ENCODE results near the gene STEAP3. TPM values are rescaled to one million over a fixed set of nuclear protein-coding genes. Genes with fewer than 3 reads are reported as not detected.

STEAP3 gene
- total RNA-seq, 1 experiment from 2014 or later, result 32.3 TPM

DNA sequence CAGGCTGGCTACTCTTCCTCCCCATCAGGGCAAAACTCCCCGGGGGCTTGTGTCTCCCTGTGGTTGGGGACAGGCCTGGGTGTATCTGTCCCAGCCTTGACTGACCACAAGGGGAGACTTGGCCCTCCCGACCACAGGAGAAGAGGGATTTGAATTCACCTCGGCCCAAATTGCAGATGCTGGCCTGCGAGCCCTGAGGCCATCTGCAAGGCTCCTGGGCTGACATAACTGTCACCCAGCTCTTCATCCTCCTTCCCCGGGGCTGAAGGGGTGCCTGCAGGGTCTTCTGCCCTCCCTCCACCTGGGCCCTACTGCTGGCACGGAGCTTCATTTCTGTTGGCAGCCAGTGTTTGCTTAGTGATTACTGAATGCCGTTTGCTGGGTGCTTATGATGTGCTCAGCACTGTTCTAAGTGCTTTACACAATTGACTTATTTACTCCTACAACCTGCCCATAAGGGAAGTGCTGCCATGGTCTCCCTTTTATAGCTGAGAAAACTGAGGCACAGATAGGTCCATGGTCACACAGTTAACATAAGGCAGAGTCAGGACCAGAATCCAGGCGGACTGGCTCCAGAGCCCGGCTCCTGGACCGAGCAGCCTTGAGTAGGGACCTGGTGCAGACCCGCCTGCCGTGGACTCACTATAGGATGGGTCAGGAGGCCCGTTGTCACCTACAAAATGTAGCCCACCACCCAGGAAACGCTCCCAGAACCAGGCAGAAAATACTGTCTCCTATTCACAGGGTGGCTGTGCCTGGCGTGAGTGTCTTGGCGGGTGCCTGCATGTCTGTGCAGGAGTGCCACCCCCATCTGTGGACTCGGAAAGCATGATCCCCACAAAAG, 18.9 kb downstream of the STEAP3 start (continued):
- TF ChIP-seq EZH2phosphoT487 (IDR thresholded peaks at IDR 0.05; ENCODE audit: borderline replicate concordance), result no peak
- TF ChIP-seq, protein P1, sequence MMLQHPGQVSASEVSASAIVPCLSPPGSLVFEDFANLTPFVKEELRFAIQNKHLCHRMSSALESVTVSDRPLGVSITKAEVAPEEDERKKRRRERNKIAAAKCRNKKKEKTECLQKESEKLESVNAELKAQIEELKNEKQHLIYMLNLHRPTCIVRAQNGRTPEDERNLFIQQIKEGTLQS (IDR thresholded peaks at IDR 0.05), result no peak
- no peak for TF ChIP-seq POLR2A (IDR thresholded peaks at IDR 0.05; ENCODE audit: borderline replicate concordance, extremely low read depth, insufficient read depth, insufficient read length)
- TF ChIP-seq, protein P2, sequence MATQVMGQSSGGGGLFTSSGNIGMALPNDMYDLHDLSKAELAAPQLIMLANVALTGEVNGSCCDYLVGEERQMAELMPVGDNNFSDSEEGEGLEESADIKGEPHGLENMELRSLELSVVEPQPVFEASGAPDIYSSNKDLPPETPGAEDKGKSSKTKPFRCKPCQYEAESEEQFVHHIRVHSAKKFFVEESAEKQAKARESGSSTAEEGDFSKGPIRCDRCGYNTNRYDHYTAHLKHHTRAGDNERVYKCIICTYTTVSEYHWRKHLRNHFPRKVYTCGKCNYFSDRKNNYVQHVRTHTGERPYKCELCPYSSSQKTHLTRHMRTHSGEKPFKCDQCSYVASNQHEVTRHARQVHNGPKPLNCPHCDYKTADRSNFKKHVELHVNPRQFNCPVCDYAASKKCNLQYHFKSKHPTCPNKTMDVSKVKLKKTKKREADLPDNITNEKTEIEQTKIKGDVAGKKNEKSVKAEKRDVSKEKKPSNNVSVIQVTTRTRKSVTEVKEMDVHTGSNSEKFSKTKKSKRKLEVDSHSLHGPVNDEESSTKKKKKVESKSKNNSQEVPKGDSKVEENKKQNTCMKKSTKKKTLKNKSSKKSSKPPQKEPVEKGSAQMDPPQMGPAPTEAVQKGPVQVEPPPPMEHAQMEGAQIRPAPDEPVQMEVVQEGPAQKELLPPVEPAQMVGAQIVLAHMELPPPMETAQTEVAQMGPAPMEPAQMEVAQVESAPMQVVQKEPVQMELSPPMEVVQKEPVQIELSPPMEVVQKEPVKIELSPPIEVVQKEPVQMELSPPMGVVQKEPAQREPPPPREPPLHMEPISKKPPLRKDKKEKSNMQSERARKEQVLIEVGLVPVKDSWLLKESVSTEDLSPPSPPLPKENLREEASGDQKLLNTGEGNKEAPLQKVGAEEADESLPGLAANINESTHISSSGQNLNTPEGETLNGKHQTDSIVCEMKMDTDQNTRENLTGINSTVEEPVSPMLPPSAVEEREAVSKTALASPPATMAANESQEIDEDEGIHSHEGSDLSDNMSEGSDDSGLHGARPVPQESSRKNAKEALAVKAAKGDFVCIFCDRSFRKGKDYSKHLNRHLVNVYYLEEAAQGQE (IDR thresholded peaks at IDR 0.05; ENCODE audit: low read depth), result no peak

DNA sequence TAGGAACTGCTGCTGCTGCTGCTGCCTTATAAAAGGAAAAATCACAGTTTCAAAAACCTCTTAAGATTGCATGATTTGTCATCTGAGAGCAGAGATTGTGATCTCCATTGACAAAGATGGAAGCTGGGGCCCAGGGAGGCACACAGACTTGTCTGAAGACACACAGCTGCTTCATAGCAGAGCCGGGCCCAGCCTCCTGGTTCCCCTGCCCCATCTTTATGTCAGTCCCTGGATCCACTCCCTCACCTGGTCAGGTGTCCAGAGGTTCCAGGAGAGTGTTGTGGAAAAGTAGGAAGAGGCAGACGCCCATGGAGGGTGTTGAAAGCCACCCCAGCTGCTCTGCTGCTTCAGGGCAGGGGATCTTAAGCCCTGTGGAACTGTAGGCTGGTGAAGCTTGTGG, 20.0 kb downstream of the STEAP3 start:
- ChIA-PET CTCF (no interaction called here), RAD21 (ENCODE audit: low non-redundant PET in 1 of 2, low total read pairs in 2 of 2, uncharacterized antibody in 2 of 2, unreplicated experiment in 2 of 2) (no interaction called here), POLR2A (no interaction called here)
- DNase-seq (ENCODE audit: low read depth, low spot score) (no peak), ATAC-seq (no peak)
- Histone ChIP-seq H3K9me2 (ENCODE audit: insufficient read depth) (no peaks in the 10 kb centered on the region), H2AFZ (ENCODE audit: low read depth, low read length, poor library complexity, severe bottlenecking) (no peak overlapping the region), H3K27me3 (ENCODE audit: insufficient read depth, low read length) (no peaks in the 10 kb centered on the region), H3K4me2 (ENCODE audit: low read length) (no peak overlapping the region), H4K20me1 (ENCODE audit: insufficient read depth) (no peaks in the 10 kb centered on the region), H3K9ac (ENCODE audit: low read length) (no peak overlapping the region), H3K27ac (ENCODE audit: low read depth, low read length) (no peak overlapping the region), H3K4me3 (replicated peaks in 1 of 2; ENCODE audit: low read depth in 1 of 2, low read length in 2 of 2) (no peak overlapping the region), H3K9me3 (ENCODE audit: control insufficient read depth in 1 of 2, insufficient read depth in 1 of 2, low read depth in 1 of 2, low read length in 2 of 2) (no peaks in the 10 kb centered on the region), H3K79me2 (ENCODE audit: insufficient read depth, low read length) (peaks cover 17% of the 10 kb centered on the region), H3K36me3 (ENCODE audit: control insufficient read depth in 1 of 2, insufficient read depth in 2 of 2, low read length in 2 of 2) (peaks cover 0 to 10% of the 10 kb centered on the region in 2 experiments; a peak in 2 of 4 replicates), H3K4me1 (ENCODE audit: control insufficient read depth in 1 of 2, insufficient read depth in 2 of 2, low read length in 2 of 2) (peaks cover 38 to 43% of the 10 kb centered on the region in 2 experiments)
- no TSS peak for BruUV-seq (replicated peaks)
- intact Hi-C loops (cut with micrococcal nuclease), result no loop called here
- no peak for TF ChIP-seq EGR1 (IDR thresholded peaks at IDR 0.05; ENCODE audit: low read depth)
- no peak for TF ChIP-seq ZNF274 (IDR thresholded peaks at IDR 0.05; ENCODE audit: low read depth, low read length)
- TF ChIP-seq ELF1 (IDR thresholded peaks at IDR 0.05; ENCODE audit: borderline replicate concordance, low read depth), result no peak
- no peak for TF ChIP-seq JUND (IDR thresholded peaks at IDR 0.05)
- TF ChIP-seq CBX3 (IDR thresholded peaks at IDR 0.05; ENCODE audit: low read depth), result no peak
- TF ChIP-seq POLR2AphosphoS5 (IDR thresholded peaks at IDR 0.05; ENCODE audit: low read depth, low read length), result no peak
- TF ChIP-seq, protein P2 (IDR thresholded peaks at IDR 0.05; ENCODE audit: low read depth), result no peak
- TF ChIP-seq EZH2phosphoT487 (IDR thresholded peaks at IDR 0.05; ENCODE audit: borderline replicate concordance), result no peak
- TF ChIP-seq TCF7L2 (IDR thresholded peaks at IDR 0.05; ENCODE audit: borderline replicate concordance, extremely low read depth, insufficient read depth, insufficient read length), result no peak
- TF ChIP-seq, protein P3, sequence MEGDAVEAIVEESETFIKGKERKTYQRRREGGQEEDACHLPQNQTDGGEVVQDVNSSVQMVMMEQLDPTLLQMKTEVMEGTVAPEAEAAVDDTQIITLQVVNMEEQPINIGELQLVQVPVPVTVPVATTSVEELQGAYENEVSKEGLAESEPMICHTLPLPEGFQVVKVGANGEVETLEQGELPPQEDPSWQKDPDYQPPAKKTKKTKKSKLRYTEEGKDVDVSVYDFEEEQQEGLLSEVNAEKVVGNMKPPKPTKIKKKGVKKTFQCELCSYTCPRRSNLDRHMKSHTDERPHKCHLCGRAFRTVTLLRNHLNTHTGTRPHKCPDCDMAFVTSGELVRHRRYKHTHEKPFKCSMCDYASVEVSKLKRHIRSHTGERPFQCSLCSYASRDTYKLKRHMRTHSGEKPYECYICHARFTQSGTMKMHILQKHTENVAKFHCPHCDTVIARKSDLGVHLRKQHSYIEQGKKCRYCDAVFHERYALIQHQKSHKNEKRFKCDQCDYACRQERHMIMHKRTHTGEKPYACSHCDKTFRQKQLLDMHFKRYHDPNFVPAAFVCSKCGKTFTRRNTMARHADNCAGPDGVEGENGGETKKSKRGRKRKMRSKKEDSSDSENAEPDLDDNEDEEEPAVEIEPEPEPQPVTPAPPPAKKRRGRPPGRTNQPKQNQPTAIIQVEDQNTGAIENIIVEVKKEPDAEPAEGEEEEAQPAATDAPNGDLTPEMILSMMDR (IDR thresholded peaks at IDR 0.05 in 2 of 3, conservative IDR thresholded peaks at IDR 0.05 in 1 of 3; ENCODE audit: borderline replicate concordance in 1 of 3, insufficient read depth in 1 of 3, low read depth in 2 of 3, low read length in 2 of 3), result no peak

All from HCT116 (cell line).